Brain pericyte (primary cell): ENCODE measurements around the gene HAO1.

Source experiments
- DNase-seq: peaks from one replicate; pipeline ENCODE4 v3.0.0-alpha.2; 2012; ENCODE audit warnings: low read depth, low spot score

The HAO1 gene

GRCh38 chr20:7926767-7927166 is 13.5 kb downstream of the HAO1 start:
- no peak for DNase-seq

- DNase-seq: no peak
Observed at GRCh38 chr20:7926323-7926722, 13.9 kb downstream of the HAO1 start.

- no peak for DNase-seq
Observed at GRCh38 chr20:7924692-7925091, 15.6 kb downstream of the HAO1 start.

GRCh38 chr20:7916648-7917047 is 23.6 kb downstream of the HAO1 start:
- DNase-seq: no peak

GRCh38 chr20:7912551-7912950 is 27.7 kb downstream of the HAO1 start:
- DNase-seq: no peak

GRCh38 chr20:7911586-7912330 is 28.5 kb downstream of the HAO1 start:
- DNase-seq: no peak

GRCh38 chr20:7908905-7909304 is 31.4 kb downstream of the HAO1 start:
- no peak for DNase-seq

- no peak for DNase-seq
Observed at GRCh38 chr20:7903429-7903828, 36.8 kb downstream of the HAO1 start.

GRCh38 chr20:7902879-7903278 is 37.4 kb downstream of the HAO1 start:
- DNase-seq: no peak

- DNase-seq: no peak
Observed at GRCh38 chr20:7897781-7898364, 42.4 kb downstream of the HAO1 start.

GRCh38 chr20:7893014-7893730 is 47.1 kb downstream of the HAO1 start:
- DNase-seq: no peak

GRCh38 chr20:7891705-7892104 is 48.6 kb downstream of the HAO1 start:
- DNase-seq: no peak

GRCh38 chr20:7889736-7890135 is 50.5 kb downstream of the HAO1 start:
- DNase-seq: no peak

GRCh38 chr20:7883741-7884140 is 56.5 kb downstream of the HAO1 start:
- DNase-seq: no peak

- no peak for DNase-seq
Observed at GRCh38 chr20:7883309-7883708, 56.9 kb downstream of the HAO1 start.

GRCh38 chr20:7882076-7882475 is 58.2 kb downstream of the HAO1 start:
- no peak for DNase-seq

- DNase-seq: no peak
Observed at GRCh38 chr20:7881551-7881950, 58.7 kb downstream of the HAO1 start.

GRCh38 chr20:7879883-7880282 is 60.4 kb downstream of the HAO1 start:
- no peak for DNase-seq

GRCh38 chr20:7868108-7868507 is 72.2 kb downstream of the HAO1 start:
- no peak for DNase-seq

GRCh38 chr20:7866285-7866684 is 74.0 kb downstream of the HAO1 start:
- DNase-seq: no peak

- DNase-seq: no peak
Observed at GRCh38 chr20:7859356-7859802, 80.9 kb downstream of the HAO1 start.

GRCh38 chr20:7858734-7859250 is 81.5 kb downstream of the HAO1 start:
- DNase-seq: no peak

- no peak for DNase-seq
Observed at GRCh38 chr20:7856756-7857155, 83.5 kb downstream of the HAO1 start.
